Progenitor cell of endocrine pancreas (in vitro differentiated cells): Measurements from ENCODE around the gene ABCB4. TPM values are rescaled to one million over a fixed set of nuclear protein-coding genes. Genes with fewer than 3 reads are reported as not detected.
A peak's percentile ranks its signal among the peaks of the same experiment; 100 is the strongest.

Source experiments
- DNase-seq: peaks from one replicate; pipeline ENCODE4 v3.0.0; 2021; ENCODE audit warnings: low spot score; ENCODE audit not compliant: unreplicated experiment
- H3K27ac Mint-ChIP-seq: 2 replicates; pipeline ENCODE4 v1.8.0; 2021; ENCODE audit warnings: mild to moderate bottlenecking, moderate library complexity, mixed read lengths
- H3K27me3 Mint-ChIP-seq: 2 replicates; pipeline ENCODE4 v1.8.0; 2021; ENCODE audit warnings: mixed read lengths
- H3K36me3 Mint-ChIP-seq: 2 replicates; pipeline ENCODE4 v1.8.0; 2022; ENCODE audit warnings: mixed read lengths; ENCODE audit not compliant: insufficient read depth
- H3K4me1 Mint-ChIP-seq: 2 replicates; pipeline ENCODE4 v1.8.0; 2021; ENCODE audit warnings: low read depth, mixed read lengths
- H3K4me3 Mint-ChIP-seq: 2 replicates; pipeline ENCODE4 v1.8.0; 2021; ENCODE audit warnings: low read depth, mild to moderate bottlenecking, moderate library complexity, mixed read lengths
- H3K9me3 Mint-ChIP-seq: 2 replicates; pipeline ENCODE4 v1.8.0; 2021; ENCODE audit warnings: low read depth, mixed read lengths
- total RNA-seq: library from RNA; stranded (reverse); gene quantifications from 2 replicates; pipeline ENCODE4 v1.2.1, GENCODE V29; 2021
- TF ChIP-seq, protein P1 (sequence below): fragments of 200-600 bp; sonication (generic); IDR thresholded peaks from one replicate; pipeline ENCODE4 v1.5.0; 2021; ENCODE audit warnings: antibody characterized with exemption, mild to moderate bottlenecking; ENCODE audit not compliant: unreplicated experiment

ABCB4 gene
- total RNA-seq, 1 donor from 2014 or later: 0.65 TPM

DNA sequence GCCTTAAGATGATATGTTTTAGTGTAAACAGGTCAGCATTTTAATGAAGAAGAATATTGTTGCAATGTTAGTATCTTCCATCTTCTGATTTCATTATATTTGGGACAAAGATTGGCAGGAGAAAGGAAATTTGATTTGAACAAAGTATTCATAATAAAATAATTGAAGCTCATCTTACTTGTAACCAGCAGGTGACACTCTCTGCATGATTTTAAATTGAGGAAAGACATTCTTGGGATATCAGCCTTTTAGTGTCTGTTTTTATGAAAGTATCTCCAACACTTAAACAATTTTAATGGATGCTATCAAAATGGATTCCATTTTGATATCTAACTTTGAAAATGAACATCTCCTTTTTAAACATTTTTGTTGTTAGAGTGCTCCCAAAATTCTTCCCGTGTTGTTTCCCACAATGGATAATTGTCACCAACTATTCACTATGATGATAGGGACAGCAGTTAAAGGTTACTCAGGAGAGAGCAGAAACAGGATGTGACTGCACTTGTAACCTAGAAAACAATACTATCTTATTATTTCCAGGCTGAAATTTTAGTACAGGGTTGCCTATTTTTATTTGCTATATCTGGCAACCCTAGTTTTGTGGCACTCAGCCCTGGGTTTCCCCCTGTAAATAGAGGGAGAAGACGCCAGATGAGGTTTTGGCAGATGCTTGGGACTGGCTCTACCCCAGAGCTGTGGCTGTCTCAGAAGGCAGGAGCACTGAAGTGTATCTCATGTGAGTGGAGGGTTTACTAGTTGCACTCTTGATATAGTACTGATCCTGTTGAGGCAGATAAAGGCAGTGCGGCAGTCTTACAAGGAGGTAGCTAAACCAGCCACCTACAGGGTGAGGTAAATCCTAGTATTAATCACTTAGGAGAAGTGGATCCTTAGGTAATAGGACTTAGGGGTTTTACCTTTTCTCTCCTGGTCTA, 31.0 kb upstream of the ABCB4 start:
- TF ChIP-seq, protein P1, sequence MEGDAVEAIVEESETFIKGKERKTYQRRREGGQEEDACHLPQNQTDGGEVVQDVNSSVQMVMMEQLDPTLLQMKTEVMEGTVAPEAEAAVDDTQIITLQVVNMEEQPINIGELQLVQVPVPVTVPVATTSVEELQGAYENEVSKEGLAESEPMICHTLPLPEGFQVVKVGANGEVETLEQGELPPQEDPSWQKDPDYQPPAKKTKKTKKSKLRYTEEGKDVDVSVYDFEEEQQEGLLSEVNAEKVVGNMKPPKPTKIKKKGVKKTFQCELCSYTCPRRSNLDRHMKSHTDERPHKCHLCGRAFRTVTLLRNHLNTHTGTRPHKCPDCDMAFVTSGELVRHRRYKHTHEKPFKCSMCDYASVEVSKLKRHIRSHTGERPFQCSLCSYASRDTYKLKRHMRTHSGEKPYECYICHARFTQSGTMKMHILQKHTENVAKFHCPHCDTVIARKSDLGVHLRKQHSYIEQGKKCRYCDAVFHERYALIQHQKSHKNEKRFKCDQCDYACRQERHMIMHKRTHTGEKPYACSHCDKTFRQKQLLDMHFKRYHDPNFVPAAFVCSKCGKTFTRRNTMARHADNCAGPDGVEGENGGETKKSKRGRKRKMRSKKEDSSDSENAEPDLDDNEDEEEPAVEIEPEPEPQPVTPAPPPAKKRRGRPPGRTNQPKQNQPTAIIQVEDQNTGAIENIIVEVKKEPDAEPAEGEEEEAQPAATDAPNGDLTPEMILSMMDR: peak; percentile 46

DNA sequence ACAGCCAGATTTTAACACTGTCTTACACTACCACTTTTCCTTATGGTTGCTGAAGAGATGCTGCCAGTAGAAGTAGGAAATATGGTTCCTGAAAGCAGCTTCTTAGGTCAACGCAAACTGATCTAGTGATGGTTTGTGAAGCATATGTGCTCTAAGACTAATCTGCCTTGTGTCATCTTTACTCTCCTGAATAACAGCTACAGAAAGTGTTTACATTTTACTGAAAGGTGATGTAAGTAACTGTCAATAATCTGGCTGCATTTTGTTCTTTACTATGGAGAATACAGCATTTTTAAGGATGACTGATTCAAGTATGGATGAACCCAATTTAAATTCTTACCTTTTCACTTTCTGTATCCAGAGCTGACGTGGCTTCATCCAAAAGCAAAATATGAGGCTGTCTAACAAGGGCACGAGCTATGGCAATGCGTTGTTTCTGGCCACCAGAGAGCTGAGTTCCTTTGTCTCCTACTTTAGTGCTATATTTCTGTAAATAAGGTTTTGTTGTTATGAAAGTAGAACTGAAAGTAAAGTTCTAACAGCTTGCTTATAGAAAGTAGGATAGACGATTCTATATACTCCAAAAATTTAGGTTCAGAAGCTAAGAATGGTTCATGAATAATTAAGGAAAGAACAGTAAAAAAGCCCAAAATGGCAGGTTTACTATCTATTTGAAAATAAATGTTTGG, 30.2 kb upstream of the ABCB4 start:
- no peak overlapping the region for H3K27ac Mint-ChIP-seq
- H3K36me3 Mint-ChIP-seq: no peaks in the 10 kb centered on the region

More for the DNA sequence above, 31.0 kb upstream of the ABCB4 start:
- H3K27me3 Mint-ChIP-seq: no peaks in the 10 kb centered on the region
- no peak overlapping the region for H3K27ac Mint-ChIP-seq
- H3K9me3 Mint-ChIP-seq: no peaks in the 10 kb centered on the region
- DNase-seq: no peak
- H3K4me1 Mint-ChIP-seq: no peaks in the 10 kb centered on the region
- H3K4me3 Mint-ChIP-seq: no peak overlapping the region
- H3K36me3 Mint-ChIP-seq: no peaks in the 10 kb centered on the region

DNA sequence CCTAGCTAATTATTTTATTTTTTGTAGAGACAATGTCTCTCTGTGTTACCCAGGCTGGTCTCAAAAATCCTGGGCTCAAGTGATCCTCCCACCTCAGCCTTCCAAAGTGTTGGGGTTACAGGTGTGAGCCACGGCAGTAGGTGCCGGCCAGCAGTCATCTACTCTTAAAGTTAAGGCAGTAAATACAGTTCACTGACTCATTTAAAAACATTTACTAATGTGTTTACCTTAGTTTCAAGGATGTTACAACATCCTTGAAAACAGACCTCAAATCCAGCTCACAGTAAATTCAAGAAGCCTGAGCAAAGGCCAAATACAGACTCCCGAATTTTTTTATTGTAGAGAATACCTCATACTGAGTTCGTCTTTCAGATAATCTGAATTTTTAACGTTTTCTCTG, 29.6 kb upstream of the ABCB4 start:
- Mint-ChIP-seq H3K27ac (no peak overlapping the region), H3K4me1 (no peaks in the 10 kb centered on the region), H3K9me3 (no peaks in the 10 kb centered on the region), H3K4me3 (no peak overlapping the region), H3K36me3 (no peaks in the 10 kb centered on the region), H3K27me3 (no peaks in the 10 kb centered on the region)
- TF ChIP-seq, protein P1: no peak
- DNase-seq: no peak

More for the DNA sequence above, 30.2 kb upstream of the ABCB4 start:
- DNase-seq: no peak
- no peaks in the 10 kb centered on the region for H3K4me1 Mint-ChIP-seq
- no peaks in the 10 kb centered on the region for H3K27me3 Mint-ChIP-seq
- no peak overlapping the region for H3K4me3 Mint-ChIP-seq
- no peaks in the 10 kb centered on the region for H3K9me3 Mint-ChIP-seq
- TF ChIP-seq, protein P1: no peak

DNA sequence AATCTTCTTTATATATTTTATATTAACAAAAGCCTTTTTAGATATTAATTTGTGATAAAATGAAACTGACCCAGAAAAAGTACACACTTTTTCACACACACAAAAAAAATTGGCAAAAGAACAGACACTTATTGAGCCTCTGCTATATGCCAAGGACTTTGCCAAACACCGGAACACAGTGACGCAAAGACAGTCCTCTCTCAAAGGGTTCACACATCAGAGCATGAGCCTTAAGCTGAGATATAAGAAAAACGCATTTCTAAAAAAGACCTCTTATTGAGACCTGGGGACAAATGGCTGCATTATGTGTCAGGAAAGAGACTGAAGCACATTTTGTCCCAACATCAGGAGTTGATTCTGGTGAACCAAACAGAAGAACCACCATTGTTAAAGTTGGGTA, 24.0 kb upstream of the ABCB4 start:
- Mint-ChIP-seq H3K27ac (no peak overlapping the region), H3K9me3 (no peaks in the 10 kb centered on the region), H3K4me3 (no peak overlapping the region), H3K36me3 (no peaks in the 10 kb centered on the region), H3K4me1 (no peaks in the 10 kb centered on the region), H3K27me3 (no peaks in the 10 kb centered on the region)
- DNase-seq: no peak
- TF ChIP-seq, protein P1: no peak

DNA sequence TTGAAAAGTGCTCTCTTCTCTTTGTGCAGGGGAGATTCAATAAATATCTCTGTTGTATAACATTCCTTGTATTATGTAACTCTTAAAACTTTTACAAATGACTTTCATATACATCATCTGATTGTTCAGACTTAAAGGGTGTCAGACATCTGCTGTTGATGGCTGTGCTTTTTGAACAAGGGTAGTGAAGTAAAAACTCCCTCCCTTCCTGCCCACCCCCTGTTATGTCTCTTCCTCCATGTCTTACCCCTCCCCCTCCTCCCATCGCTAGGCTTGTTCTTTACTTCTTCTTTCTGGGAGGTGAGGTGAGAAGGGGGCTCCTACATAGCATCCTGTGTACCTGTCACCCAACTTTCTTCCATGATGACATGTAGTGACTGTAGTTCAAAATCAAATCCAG, 23.4 kb upstream of the ABCB4 start:
- no peaks in the 10 kb centered on the region for H3K36me3 Mint-ChIP-seq
- no peaks in the 10 kb centered on the region for H3K9me3 Mint-ChIP-seq
- TF ChIP-seq, protein P1: no peak
- H3K4me3 Mint-ChIP-seq: no peak overlapping the region
- H3K27ac Mint-ChIP-seq: no peak overlapping the region
- H3K27me3 Mint-ChIP-seq: no peaks in the 10 kb centered on the region
- H3K4me1 Mint-ChIP-seq: no peaks in the 10 kb centered on the region
- DNase-seq: no peak
